Prostate gland (tissue), 2 donors: ENCODE data around the gene CARD6.

Experiments used
- CTCF ChIP-seq, 4 experiments: fragments of 200-600 bp in 2 of 4; fragments of 450-650 bp in 2 of 4; sonication (generic) in 2 of 4; IDR thresholded peaks; 1 replicate in 3 of 4; 2 replicates in 1 of 4; pipeline ENCODE4 v1.5.1; 2016 to 2019; ENCODE audit warnings: antibody characterized with exemption in 4 of 4, mild to moderate bottlenecking in 2 of 4, moderate library complexity in 2 of 4
- POLR2A ChIP-seq: fragments of 450-650 bp; IDR thresholded peaks from one replicate; pipeline ENCODE4 v1.6.1; 2016; ENCODE audit warnings: antibody characterized with exemption, mild to moderate bottlenecking

GRCh38 chr5:40866844-40867243 is 25.7 kb downstream of the CARD6 start:
- TF ChIP-seq CTCF (IDR thresholded peaks at IDR 0.05) (no peak), POLR2A (no peak)
